GM12872 (cell line): ENCODE results near the gene SLC44A2.

Experiments used
- CTCF ChIP-seq: IDR thresholded peaks from 3 replicates; pipeline ENCODE4 v1.5.1; 2011; ENCODE audit warnings: low read depth, mild to moderate bottlenecking, low read length, moderate library complexity; ENCODE audit not compliant: insufficient read depth

SLC44A2 gene

GRCh38 chr19:10644260-10645007, 19.1 kb downstream of the SLC44A2 start:
- TF ChIP-seq CTCF: peak; percentile 88

- TF ChIP-seq CTCF: no peak
Observed at GRCh38 chr19:10646456-10647159, 21.3 kb downstream of the SLC44A2 start.

- TF ChIP-seq CTCF: no peak
Observed at GRCh38 chr19:10648360-10648759, 23.0 kb downstream of the SLC44A2 start.

GRCh38 chr19:10651851-10652250, 26.5 kb downstream of the SLC44A2 start:
- TF ChIP-seq CTCF: no peak

- no peak for TF ChIP-seq CTCF
Observed at GRCh38 chr19:10653482-10653731, 28.1 kb downstream of the SLC44A2 start.

GRCh38 chr19:10653732-10654609, 28.6 kb downstream of the SLC44A2 start, which contains the start of gene ILF3:
TSS of gene ILF3 (plus strand) at chr19:10654346. CDS start at chr19:10670606, 16,260 bp downstream.
- no peak for TF ChIP-seq CTCF
